HG03039 (cell line): ENCODE measurements around the gene PSTK.

Experiments used
- ATAC-seq: cut with Tn5 transposase; IDR thresholded peaks from one replicate; pipeline ENCODE4 v1.9.1; 2021; ENCODE audit warnings: mild to moderate bottlenecking, moderate library complexity; ENCODE audit not compliant: unreplicated experiment

PSTK gene

DNA sequence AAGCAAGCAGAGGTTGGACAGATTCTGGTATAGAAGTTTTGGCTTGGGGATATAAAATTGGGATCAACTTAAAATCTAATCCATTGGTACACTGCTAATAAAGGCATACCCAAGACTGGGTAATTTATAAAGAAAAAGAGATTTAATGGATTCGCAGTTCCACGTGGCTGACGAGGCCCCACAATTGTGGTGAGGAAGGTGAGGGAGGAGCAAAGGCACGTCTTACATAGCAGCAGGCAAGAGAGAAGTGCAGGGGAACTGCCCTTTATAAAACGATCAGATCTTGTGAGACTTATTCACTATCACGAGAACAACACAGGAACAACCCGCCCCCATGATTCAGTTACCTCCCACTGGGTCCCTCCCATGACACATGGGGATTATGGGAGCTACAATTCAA, 38.3 kb downstream of the PSTK start:
- no peak for ATAC-seq

DNA sequence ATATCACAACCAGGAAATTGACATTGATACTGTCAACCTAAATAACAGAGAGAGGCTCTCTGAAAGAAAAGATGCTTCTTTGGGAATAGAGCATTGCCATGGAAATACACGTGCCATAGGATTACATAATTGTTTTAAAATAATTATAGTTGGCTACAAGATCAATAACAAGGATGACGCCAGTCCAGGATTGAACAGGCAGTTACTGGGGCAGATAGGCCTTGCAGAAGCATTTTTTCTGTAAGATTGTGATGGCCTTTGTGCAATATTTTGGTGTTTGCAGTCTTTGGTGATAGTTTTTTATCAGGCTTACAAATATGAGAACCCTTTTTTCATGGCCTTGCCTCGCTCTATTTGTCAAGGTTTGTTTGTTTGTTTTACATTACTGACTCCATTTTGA, 39.1 kb downstream of the PSTK start:
- no peak for ATAC-seq

GRCh38 chr10:123019941-123020703, 39.9 kb downstream of the PSTK start:
- ATAC-seq: no peak

DNA sequence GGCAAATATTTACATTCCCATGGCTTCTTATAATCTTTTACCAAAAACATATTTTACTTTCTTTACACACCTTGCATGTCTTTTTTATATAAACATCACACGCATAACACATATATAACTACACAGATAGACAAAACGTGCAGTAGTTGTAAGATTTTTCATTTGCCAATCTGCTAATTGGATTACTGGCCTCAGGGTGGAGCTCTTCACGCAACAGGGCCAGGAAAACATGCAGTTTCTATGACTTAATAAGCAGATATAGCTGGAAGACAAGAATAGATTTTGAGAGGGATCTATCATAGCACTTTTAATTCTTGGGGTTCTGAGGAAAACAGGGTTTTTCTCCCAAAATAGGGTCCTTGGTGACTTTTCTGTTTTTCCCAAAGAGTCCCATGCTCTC, 41.3 kb downstream of the PSTK start:
- ATAC-seq: no peak

- ATAC-seq: no peak
These were observed 44.3 kb downstream of the PSTK start for GRCh38 chr10:123024540-123024939.

- no peak for ATAC-seq
These were observed 46.1 kb downstream of the PSTK start for GRCh38 chr10:123026302-123026701.

DNA sequence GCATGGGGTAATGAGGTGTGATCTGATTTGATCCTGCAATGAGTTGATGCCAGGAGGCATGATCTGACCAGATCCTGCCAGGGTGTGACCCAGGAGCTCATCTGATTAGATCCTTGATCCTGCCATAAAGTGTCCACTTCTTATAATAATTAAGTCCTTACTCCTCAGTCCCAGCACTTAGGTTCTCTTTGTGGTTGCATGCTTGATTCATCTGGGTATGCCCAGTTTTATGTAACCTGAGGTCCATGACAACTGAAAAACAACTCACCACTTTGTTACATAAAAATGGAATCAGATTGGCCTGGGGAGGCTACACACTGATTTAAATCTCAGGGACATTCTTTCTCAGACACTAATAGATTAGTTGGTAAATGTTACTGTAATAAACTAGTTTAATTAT, 47.7 kb downstream of the PSTK start:
- ATAC-seq: no peak

DNA sequence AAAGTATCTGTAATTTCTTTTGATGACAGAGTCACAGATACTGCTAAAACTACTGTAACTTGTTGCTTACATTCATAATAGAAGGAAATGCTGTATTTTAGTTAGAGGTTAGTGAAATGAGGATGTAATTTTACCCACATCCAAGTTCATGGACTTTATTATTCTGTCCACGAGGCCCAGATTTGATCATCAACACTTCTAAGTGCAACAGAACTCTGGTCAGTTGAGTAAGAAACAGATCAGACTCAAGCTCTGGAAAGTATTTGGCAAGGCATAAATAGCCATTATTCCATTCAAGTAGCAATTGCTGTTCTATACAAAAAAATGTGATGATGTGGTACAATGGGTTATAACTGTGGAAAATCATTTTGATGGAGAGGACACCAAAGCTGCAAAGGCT, 50.9 kb downstream of the PSTK start:
- ATAC-seq: no peak

- no peak for ATAC-seq
These were observed 54.1 kb downstream of the PSTK start for GRCh38 chr10:123034332-123034731.

- no peak for ATAC-seq
These were observed 55.4 kb downstream of the PSTK start for GRCh38 chr10:123035467-123036086.

DNA sequence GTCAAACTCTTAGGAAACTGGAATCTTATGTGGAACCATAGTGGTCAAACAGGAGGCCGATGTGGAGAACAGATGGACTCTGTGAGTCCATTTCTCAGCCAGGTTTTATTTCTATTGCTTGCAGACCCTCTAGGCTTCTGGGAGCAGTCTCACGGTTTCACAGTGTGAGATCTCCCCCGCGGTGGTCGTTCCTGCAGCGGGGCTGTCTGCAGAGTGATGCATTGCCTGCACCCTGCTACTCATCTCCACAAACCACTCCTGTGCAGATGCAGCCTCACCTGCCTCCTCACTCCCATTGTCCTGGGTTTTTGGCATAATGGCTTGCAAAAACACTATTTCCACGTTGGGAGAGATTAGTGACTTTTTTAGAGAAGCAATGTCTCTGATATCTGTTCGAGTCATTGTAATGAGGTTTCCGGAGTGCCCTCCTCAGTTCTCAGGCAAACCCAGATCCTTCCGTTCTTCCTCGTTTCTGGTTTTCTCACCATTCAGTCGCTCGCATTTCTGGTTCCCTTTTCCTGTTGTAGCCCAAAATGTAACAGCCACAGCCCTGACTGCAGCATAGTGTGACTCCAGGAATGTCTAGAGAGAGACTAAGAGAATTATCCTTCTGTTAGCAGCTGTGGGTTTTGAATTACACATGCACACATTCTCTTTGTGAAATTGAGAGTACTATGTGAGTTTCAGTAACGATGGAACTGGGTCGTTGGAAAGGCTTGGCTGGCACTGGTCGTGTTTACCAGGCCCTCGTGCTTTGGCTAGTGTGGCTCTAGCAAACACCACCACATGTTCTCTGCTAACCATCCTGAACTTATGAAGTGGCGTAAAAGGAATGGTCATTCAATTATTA, 58.8 kb downstream of the PSTK start:
- no peak for ATAC-seq

GRCh38 chr10:123039632-123039930, 59.4 kb downstream of the PSTK start:
- ATAC-seq: no peak
